GM18951 (cell line): ENCODE measurements around the gene LRRFIP2.
"Not testable (repeated sequence)": the region's sequence is repeated elsewhere in the genome, so short reads cannot be mapped to it uniquely, and the experiment has no call there.

Source experiments
- POLR2A ChIP-seq: IDR thresholded peaks from 4 replicates; pipeline ENCODE4 v1.6.1; 2011; ENCODE audit warnings: mild to moderate bottlenecking; ENCODE audit not compliant: insufficient read length, insufficient read depth; ENCODE audit errors: extremely low read depth
- in situ Hi-C: fragments of 300-500 bp; cut with MboI; formaldehyde crosslinking; loops from one replicate; pipeline ENCODE4 v1.12.0; 2022; ENCODE audit warnings: low sequenced_read_pairs, mixed read lengths, inconsistent platforms; ENCODE audit not compliant: unreplicated experiment

Gene LRRFIP2

DNA sequence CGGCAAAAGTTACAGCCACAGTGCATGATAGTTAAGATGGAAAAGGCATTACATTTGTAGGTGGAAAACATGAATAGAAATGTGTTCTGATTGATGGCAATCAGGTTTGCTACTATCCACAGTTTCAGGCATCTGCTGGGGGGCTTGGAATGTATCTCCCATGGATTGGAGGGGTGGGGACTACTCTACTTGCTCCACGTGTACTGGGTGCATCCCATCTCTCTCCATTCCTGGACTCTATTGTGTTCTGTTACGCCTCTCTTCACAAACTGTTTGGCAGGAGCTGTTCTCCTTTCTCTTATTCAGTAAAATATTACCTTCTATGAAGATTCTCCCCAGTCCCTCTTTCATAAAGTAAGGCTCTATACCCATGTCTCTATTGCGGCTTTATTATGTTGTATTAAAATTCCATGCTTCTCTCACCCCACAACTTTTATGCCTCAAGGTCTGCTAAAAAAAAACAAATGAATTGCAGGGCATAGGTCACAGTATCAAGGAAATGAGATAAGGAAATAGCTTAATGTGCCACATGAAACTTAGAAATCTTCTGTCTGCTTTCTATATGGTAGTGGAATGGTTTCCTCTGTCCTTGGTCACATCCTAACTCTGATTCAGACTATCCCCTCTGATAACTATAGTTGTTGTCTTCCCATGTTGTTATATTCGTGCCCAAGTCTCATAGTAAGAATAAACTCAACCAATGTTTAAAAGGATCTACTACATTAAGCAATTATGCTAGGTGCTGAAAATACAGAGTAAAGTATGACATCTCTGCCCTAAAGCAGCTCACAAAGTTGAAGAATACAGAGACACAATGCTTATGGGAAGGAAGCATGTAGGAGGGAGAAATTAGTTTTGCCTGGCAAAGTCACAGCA, 43.2 kb downstream of the LRRFIP2 start:
- no peak for TF ChIP-seq POLR2A
- in situ Hi-C loops: no loop called here

DNA sequence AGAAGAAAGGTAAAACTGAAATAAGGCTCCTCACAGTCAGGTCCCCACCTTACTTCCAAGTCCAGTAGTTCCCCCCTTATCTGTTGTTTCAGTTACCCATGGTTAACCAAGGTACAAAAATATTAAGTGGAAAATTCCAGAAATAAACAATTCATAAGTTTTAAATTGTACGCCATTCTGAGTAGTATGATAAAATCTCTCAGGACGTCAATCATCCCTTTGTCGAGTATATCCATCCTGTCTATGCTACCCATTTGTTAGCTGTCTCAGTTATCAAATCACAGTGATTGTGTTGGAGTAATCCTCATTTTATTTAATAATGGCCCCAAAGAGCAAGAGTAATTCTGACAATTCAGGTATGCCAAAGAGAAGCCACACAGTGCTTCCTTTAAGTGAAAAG, 43.9 kb downstream of the LRRFIP2 start:
- no peak for TF ChIP-seq POLR2A
- in situ Hi-C loops: no loop called here

DNA sequence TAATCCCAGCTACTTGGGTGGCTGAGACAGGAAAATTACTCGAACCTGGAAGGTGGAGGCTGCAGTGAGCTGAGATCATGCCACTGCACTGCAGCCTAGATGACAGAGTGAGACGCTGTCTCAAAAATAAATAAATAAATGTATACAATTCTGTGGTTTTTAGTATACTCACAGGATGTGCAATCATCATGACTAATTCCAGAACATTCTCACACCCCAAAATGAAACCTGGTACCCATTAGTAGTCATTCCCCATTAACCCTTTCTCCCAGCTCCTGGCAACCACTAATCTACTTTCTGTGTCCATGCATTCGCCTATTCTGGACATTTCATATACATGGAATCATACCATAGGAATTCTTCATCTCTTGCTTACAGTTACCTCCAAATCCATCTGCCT, 44.5 kb downstream of the LRRFIP2 start:
- in situ Hi-C loops: no loop called here
- TF ChIP-seq POLR2A: no peak

DNA sequence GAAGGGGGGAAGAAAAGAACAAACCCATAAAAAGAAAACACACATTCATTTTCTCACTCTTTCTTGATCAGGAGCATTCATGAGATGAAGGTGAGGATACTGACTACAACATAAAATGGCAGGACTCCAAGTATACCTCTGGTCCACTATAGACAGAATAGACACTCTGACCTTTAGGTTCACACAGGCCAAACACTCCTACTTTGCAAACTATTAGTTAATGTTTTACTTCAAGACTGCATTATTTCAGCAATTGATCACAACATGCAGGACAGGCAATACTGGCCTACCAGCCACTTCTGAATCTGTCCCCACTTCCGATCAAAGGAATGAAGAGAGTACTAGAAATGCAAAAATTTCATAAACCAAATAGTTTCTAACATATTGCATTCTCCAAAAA, 47.0 kb downstream of the LRRFIP2 start:
- no peak for TF ChIP-seq POLR2A
- in situ Hi-C loops: no loop called here

DNA sequence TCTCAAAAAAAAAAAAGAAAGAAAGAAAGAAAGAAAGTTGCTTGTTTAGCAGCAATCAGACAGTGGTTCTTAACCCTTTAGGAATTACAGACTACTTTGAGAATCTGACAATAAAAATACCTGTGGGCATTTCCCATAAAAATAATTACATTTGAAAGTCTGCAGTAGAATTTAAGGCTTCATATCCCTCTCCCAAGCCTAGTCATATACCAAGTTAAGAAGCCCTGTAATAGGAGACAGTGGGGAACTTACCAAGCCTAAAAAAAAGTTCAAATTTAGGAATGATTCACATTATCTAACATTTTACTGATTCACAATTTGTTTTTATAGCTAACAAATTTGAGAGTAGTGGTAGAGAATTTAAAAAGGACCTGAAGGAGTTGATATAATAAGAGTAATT, 47.5 kb downstream of the LRRFIP2 start:
- no peak for TF ChIP-seq POLR2A
- in situ Hi-C loops: no loop called here

DNA sequence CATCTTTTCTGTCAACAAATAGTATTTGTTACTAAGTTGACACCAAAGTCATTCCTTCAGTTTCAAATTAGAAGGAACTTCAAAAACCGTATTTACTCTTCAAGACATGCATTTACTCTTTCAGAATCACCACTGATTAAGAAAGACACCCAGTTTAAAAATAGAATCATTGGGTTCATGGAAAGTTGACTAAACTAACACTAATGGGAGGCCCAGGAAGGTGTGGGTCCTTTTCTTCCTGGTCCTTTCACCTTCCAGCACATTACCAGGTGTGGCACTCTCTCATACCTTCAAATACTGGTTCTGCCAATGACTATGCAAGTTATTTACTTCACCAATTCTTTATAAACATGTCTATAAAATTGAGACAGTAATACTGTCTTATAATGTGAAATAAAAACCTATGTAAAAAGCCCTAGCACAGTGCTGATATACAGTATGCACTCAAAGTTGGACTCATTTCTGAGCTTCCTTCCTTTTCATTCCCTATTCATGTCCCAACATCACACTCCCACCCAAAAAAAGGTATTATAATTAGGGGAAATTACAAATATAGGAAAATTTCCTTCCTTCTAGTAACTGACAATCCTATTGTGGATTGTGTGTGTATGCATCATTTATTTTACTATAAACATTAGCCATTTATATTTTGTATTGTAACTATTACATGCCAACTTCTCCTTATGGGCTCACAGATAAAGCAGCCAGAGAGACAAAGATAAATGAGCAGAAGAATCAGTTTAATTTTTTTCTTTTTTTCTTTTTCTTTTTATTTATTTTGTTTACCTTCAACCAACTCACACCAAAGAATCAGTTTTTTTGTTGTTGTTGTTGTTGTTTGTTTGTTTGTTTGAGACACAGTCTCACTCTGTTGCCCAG, 48.9 kb downstream of the LRRFIP2 start:
- in situ Hi-C loops: no loop called here
- TF ChIP-seq POLR2A: no peak

DNA sequence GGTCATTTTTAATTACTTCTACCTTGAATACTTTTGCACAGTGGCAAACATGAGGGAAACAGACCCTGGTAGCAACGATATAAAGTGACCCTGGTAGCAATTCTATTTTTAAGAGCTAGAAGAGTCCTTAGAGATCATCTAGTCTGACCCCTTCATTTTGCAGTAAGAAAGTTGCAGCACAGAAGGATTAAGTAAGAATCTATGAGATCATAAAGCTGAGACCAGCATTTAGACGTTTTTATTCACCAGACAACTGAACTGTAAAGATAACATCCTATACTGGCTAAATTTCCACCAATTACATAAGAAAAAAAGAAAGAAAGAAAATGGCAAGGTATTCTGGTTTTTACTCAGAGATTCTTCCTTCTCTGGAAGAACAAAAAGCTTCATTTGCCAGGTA, 49.9 kb downstream of the LRRFIP2 start:
- TF ChIP-seq POLR2A: no peak
- in situ Hi-C loops: no loop called here

DNA sequence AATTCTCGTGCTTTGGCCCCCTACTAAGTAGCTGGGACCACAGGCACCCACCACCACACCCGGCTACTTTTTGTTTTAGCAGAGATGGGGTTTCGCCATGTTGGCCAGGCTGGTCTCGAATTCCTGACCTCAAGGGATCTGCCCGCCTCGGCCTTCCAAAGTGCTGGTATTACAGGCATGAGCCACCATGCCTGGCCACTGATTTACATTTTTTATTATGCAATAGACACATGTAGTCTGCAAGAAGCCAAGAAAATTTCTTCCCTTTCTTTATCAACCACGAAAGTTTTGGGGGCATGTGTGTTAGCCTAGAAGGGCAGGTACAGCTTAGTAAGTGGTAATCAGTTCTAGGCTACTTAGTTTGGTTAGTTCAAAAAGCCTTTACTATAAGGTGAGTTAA, 51.1 kb downstream of the LRRFIP2 start:
- in situ Hi-C loops: no loop called here

DNA sequence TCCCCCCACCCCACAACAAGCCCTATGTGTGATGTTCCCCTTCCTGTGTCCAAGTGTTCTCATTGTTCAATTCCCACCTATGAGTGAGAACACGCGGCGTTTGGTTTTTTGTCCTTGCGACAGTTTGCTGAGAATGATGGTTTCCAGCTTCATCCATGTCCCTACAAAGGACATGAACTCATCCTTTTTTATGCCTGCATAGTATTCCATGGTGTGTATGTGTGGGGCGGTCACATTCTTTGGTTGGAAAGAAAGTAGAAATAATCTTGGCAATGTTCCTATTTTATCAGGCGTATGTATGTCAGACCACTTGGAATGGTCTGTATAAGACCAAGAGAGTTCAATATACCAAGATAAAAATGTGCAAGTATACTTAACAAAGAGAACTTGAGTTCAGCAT, 52.3 kb downstream of the LRRFIP2 start:
- in situ Hi-C loops: not testable (repeated sequence)

More for the DNA sequence above, 51.1 kb downstream of the LRRFIP2 start:
- TF ChIP-seq POLR2A: no peak

DNA sequence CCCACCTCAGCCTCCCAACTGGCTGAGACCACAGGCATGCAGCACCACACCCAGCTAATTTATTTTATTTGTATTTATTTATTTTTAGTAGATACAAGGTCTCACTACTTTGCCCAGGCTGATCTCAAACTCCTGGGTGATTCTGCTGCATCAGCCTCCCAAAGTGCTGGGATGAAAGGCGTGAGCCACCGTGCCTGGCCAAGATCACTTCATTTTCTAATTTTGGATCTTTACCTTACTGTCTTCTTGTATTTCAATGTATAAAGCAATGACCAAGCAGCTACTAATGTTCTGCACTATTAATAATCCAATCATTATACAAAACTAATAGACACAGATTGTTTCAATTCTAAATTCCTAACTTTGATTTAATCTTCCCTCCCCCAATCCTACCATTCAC, 56.2 kb downstream of the LRRFIP2 start:
- in situ Hi-C loops: no loop called here

DNA sequence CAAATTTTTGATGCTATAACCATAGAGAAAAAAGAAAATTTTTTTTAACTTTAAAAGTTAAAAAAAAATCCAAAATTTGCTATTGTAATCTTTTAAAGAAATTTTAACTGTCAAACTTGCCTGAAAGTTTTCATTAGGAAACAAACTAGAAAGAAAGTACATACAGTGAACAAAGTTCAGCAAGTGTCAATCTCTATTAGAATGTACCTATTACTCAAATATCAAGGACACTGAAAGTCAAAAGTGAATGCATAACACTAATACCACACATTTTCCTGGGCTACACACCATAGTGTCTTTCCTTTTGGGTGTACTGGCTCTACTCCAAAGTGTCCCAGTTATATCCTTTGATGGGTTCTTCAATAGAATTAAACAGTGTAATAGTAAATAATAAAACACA, 56.8 kb downstream of the LRRFIP2 start:
- no peak for TF ChIP-seq POLR2A
- in situ Hi-C loops: no loop called here

More for the DNA sequence above, 56.2 kb downstream of the LRRFIP2 start:
- no peak for TF ChIP-seq POLR2A

DNA sequence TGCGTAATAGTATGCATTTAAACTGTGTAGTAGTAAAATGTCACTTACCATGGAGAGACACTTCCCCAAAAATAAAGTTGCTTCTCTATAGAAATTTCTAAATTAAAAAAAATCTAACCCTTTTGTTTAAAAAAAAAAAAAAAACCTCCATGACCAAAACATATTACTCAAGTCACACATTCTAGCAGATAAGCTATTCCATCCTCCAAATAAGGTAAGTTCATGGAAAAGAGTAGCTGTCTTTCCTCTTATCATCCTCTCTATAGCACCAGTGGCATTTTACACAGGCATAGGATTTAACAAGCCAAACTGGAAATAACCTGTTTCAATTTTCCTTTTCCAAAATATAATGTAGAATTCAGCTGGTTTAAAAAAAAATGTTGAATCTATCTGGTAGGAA, 57.4 kb downstream of the LRRFIP2 start:
- no peak for TF ChIP-seq POLR2A
- in situ Hi-C loops: no loop called here

DNA sequence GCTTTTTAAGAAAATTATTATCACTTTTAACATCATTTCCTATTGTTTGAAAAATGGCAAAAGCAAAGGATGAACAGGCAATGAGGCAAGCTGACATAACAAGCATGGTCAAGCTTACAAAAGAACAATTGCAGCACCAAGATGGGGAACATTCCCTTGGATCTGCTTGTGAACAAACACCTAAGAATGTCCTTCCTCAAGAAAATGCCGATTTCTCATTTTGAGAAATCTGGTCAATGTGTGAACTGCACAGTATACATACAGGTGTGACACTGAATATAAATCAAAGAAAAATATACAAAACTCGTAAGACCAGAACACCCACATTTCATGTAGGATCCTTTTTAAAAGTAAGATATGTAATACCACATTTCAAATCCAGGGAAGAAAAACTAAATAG, 58.9 kb downstream of the LRRFIP2 start:
- in situ Hi-C loops: no loop called here
- no peak for TF ChIP-seq POLR2A
